HL-60 (cell line): ENCODE measurements around the gene TSNAXIP1.

ENCODE experiments used
- DNase-seq, 2 experiments: peaks; one replicate each; pipeline ENCODE4 v3.0.0-alpha.2; 2010 to 2020; ENCODE audit warnings: low read depth in 1 of 2, low spot score in 1 of 2
- H3K27ac ChIP-seq: fragments of 250-450 bp; sonication (Bioruptor Pico); replicated peaks from 2 replicates; pipeline ENCODE4 v1.5.1; 2020; ENCODE audit warnings: mild to moderate bottlenecking, moderate library complexity
- H3K27me3 ChIP-seq: fragments of 250-450 bp; sonication (Bioruptor Pico); 2 replicates; pipeline ENCODE4 v1.5.1; 2021; ENCODE audit warnings: mild to moderate bottlenecking, moderate library complexity; ENCODE audit not compliant: insufficient read depth, poor library complexity, severe bottlenecking
- H3K4me3 ChIP-seq: replicated peaks from 2 replicates; pipeline ENCODE4 v1.5.1; 2011; ENCODE audit warnings: mild to moderate bottlenecking, control low read depth, low read length; ENCODE audit not compliant: insufficient read depth
- GABPA ChIP-seq: IDR thresholded peaks from 2 replicates; pipeline ENCODE4 v1.6.1; 2012; ENCODE audit warnings: low read depth
- POLR2AphosphoS5 ChIP-seq: IDR thresholded peaks from 2 replicates; pipeline ENCODE4 v1.6.1; 2012; ENCODE audit warnings: low read depth
- REST ChIP-seq: IDR thresholded peaks from 2 replicates; pipeline ENCODE4 v1.6.1; 2012; ENCODE audit warnings: low read depth; ENCODE audit not compliant: insufficient replicate concordance
- SPI1 ChIP-seq: IDR thresholded peaks from 2 replicates; pipeline ENCODE4 v1.6.1; 2012; ENCODE audit warnings: low read depth, mild to moderate bottlenecking, borderline replicate concordance
- TF ChIP-seq, protein P1 (sequence below): IDR thresholded peaks from one replicate; pipeline ENCODE4 v1.5.1; 2011; ENCODE audit warnings: low read length, control low read depth, inconsistent platforms; ENCODE audit not compliant: insufficient read depth

TSNAXIP1 gene

GRCh38 chr16:67811899-67812298, 5.2 kb downstream of the TSNAXIP1 start:
- Histone ChIP-seq H3K27ac (no peak overlapping the region), H3K4me3 (no peak overlapping the region), H3K27me3 (no peaks in the 10 kb centered on the region)
- DNase-seq = no peak
- TF ChIP-seq GABPA (no peak), REST (no peak)
- TF ChIP-seq, protein P1, sequence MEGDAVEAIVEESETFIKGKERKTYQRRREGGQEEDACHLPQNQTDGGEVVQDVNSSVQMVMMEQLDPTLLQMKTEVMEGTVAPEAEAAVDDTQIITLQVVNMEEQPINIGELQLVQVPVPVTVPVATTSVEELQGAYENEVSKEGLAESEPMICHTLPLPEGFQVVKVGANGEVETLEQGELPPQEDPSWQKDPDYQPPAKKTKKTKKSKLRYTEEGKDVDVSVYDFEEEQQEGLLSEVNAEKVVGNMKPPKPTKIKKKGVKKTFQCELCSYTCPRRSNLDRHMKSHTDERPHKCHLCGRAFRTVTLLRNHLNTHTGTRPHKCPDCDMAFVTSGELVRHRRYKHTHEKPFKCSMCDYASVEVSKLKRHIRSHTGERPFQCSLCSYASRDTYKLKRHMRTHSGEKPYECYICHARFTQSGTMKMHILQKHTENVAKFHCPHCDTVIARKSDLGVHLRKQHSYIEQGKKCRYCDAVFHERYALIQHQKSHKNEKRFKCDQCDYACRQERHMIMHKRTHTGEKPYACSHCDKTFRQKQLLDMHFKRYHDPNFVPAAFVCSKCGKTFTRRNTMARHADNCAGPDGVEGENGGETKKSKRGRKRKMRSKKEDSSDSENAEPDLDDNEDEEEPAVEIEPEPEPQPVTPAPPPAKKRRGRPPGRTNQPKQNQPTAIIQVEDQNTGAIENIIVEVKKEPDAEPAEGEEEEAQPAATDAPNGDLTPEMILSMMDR = no peak

DNA sequence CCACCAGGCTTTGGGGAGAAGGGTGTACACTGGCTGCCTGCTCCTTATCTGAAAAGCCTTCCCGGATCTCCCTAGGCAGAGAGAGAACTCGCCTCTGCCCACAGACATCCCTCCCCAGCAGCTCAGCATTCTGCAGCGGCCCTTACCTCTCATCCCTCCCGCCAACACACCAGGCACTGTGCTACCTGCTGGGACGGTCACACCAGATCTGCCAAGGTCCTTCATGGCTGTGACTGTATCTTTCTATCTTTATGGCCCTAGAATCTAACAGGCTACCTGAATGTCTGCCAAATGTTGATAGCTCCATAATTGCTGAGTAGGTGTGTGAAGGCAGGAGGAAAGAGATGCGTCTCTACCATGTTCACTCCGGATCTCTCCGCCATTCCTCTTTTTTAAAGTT, 7.9 kb downstream of the TSNAXIP1 start:
- DNase-seq = no peak
- Histone ChIP-seq H3K27me3 (no peaks in the 10 kb centered on the region), H3K4me3 (no peak overlapping the region), H3K27ac (no peak overlapping the region)
- TF ChIP-seq GABPA = no peak
- no peak for TF ChIP-seq POLR2AphosphoS5
- no peak for TF ChIP-seq REST
- no peak for TF ChIP-seq SPI1
- TF ChIP-seq, protein P1 = no peak

GRCh38 chr16:67820608-67821259, 14.0 kb downstream of the TSNAXIP1 start:
- Histone ChIP-seq H3K4me3 (no peak overlapping the region), H3K27ac (no peak overlapping the region), H3K27me3 (no peaks in the 10 kb centered on the region)
- TF ChIP-seq REST = no peak
- no peak for TF ChIP-seq SPI1
- TF ChIP-seq POLR2AphosphoS5 = no peak
- TF ChIP-seq, protein P1 = no peak
- TF ChIP-seq GABPA = no peak
- no peak for DNase-seq
